Chondrocyte (in vitro differentiated cells): ENCODE results near the gene BPHL. TPM values are rescaled to one million over a fixed set of nuclear protein-coding genes. Genes with fewer than 3 reads are reported as not detected.

Source experiments
- DNase-seq: peaks from one replicate; pipeline ENCODE4 v3.0.0; 2021; ENCODE audit warnings: mixed read lengths, low spot score
- H3K27ac Mint-ChIP-seq: one replicate; pipeline ENCODE4 v1.8.0; 2021; ENCODE audit warnings: mild to moderate bottlenecking, moderate library complexity, mixed read lengths; ENCODE audit not compliant: unreplicated experiment
- H3K27me3 Mint-ChIP-seq: 2 replicates; pipeline ENCODE4 v1.8.0; 2021; ENCODE audit warnings: low read depth, mixed read lengths
- H3K36me3 Mint-ChIP-seq: 2 replicates; pipeline ENCODE4 v1.8.0; 2021; ENCODE audit warnings: low read depth, mixed read lengths
- H3K4me1 Mint-ChIP-seq: 2 replicates; pipeline ENCODE4 v1.8.0; 2021; ENCODE audit warnings: low read depth, mild to moderate bottlenecking, mixed read lengths
- H3K4me3 Mint-ChIP-seq: one replicate; pipeline ENCODE4 v1.8.0; 2021; ENCODE audit warnings: mild to moderate bottlenecking, moderate library complexity, mixed read lengths; ENCODE audit not compliant: unreplicated experiment
- H3K9me3 Mint-ChIP-seq: 2 replicates; pipeline ENCODE4 v1.8.0; 2021; ENCODE audit warnings: low read depth, mixed read lengths
- CTCF ChIP-seq: fragments of 200-600 bp; sonication (generic); IDR thresholded peaks from 2 replicates; pipeline ENCODE4 v1.5.0; 2021; ENCODE audit warnings: antibody characterized with exemption, mild to moderate bottlenecking, moderate library complexity
- total RNA-seq: library from RNA; stranded (reverse); gene quantifications from 3 replicates; pipeline ENCODE4 v1.2.1, GENCODE V29; 2021

The BPHL gene
- total RNA-seq, 1 donor from 2014 or later = 26.2 TPM

GRCh38 chr6:3142536-3142935 is 24.0 kb downstream of the BPHL start:
- Mint-ChIP-seq H3K4me3 (no peak overlapping the region), H3K27me3 (no peaks in the 10 kb centered on the region), H3K9me3 (peaks cover 2% of the 10 kb centered on the region), H3K27ac (no peak overlapping the region), H3K36me3 (peaks cover 28% of the 10 kb centered on the region), H3K4me1 (peaks cover 7% of the 10 kb centered on the region)
- TF ChIP-seq CTCF = no peak
- no peak for DNase-seq

GRCh38 chr6:3143158-3143557 is 24.6 kb downstream of the BPHL start:
- peaks cover 25% of the 10 kb centered on the region for H3K36me3 Mint-ChIP-seq
- H3K9me3 Mint-ChIP-seq = peaks cover 4% of the 10 kb centered on the region
- TF ChIP-seq CTCF = no peak
- H3K27ac Mint-ChIP-seq = no peak overlapping the region
- H3K27me3 Mint-ChIP-seq = no peaks in the 10 kb centered on the region
- H3K4me3 Mint-ChIP-seq = no peak overlapping the region
- H3K4me1 Mint-ChIP-seq = peaks cover 7% of the 10 kb centered on the region
- DNase-seq = no peak

- H3K9me3 Mint-ChIP-seq = peaks cover 4% of the 10 kb centered on the region
- no peak for DNase-seq
- H3K36me3 Mint-ChIP-seq = peaks cover 17% of the 10 kb centered on the region
- no peak for TF ChIP-seq CTCF
- no peaks in the 10 kb centered on the region for H3K27me3 Mint-ChIP-seq
- H3K4me1 Mint-ChIP-seq = no peaks in the 10 kb centered on the region
- no peak overlapping the region for H3K27ac Mint-ChIP-seq
- H3K4me3 Mint-ChIP-seq = no peak overlapping the region
Observed at GRCh38 chr6:3144571-3144970, 26.1 kb downstream of the BPHL start.

- Mint-ChIP-seq H3K4me3 (no peak overlapping the region), H3K27ac (no peak overlapping the region), H3K4me1 (peaks cover 6% of the 10 kb centered on the region), H3K9me3 (peaks cover 4% of the 10 kb centered on the region), H3K36me3 (peaks cover 19% of the 10 kb centered on the region), H3K27me3 (no peaks in the 10 kb centered on the region)
- DNase-seq = no peak
- TF ChIP-seq CTCF = peak; percentile 26
Observed at GRCh38 chr6:3147914-3148757, 29.6 kb downstream of the BPHL start.

- no peak overlapping the region for H3K4me3 Mint-ChIP-seq
- TF ChIP-seq CTCF = no peak
- H3K9me3 Mint-ChIP-seq = peaks cover 4% of the 10 kb centered on the region
- peaks cover 24% of the 10 kb centered on the region for H3K36me3 Mint-ChIP-seq
- H3K27ac Mint-ChIP-seq = peak overlapping the region; percentile 52
- DNase-seq = no peak
- H3K4me1 Mint-ChIP-seq = peaks cover 24% of the 10 kb centered on the region
- no peaks in the 10 kb centered on the region for H3K27me3 Mint-ChIP-seq
Observed at GRCh38 chr6:3151691-3152090, 33.2 kb downstream of the BPHL start.
